ENCODE results near the gene CCDC73. TPM values are rescaled to one million over a fixed set of nuclear protein-coding genes. Genes with fewer than 3 reads are reported as not detected.

The CCDC73 gene
- total RNA-seq, 1 donor from 2014 or later, result not detected

DNA sequence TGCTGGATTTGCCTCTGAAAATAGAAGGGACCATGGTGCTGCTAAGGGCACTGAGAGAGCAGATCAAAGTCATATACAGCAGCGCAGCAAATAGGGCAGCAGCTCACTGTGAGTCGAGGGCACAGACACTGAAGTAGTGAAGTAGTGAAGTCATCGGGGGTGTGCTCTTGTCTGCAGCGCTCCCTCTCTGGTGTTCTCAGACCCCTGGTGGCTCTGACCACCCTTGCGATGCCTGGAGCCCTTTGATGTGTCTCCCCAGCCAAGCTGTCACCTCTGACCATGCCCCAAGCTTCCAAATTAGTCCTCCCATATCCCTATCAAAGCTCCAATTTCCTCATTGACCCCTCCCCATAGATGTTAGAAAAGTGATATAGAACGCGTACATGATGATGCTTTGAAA is 238.6 kb downstream of the CCDC73 start:
- FAIRE-seq (no peak), DNase-seq (ENCODE audit: low spot score in 2 of 2) (no peak)

- DNase-seq (ENCODE audit: low spot score in 2 of 2) (no peak), FAIRE-seq (no peak)
These were observed 239.4 kb downstream of the CCDC73 start for GRCh38 chr11:32555091-32555490.

Other genes starting within 250 kb of the CCDC73 start
- 148 TPM for gene EIF3M, start 210.8 kb downstream of the CCDC73 start, total RNA-seq
- under 0.01 TPM for gene PRRG4, start 35.3 kb upstream of the CCDC73 start, total RNA-seq
- 45.2 TPM for gene QSER1, start 98.1 kb upstream of the CCDC73 start, total RNA-seq
- 1.6 TPM for gene DEPDC7, start 221.2 kb upstream of the CCDC73 start, total RNA-seq
- gene TCP11L1, start 244.9 kb upstream of the CCDC73 start, total RNA-seq, result 25.3 TPM

Data from frontal cortex (tissue), 4 donors.